Breast epithelium (tissue), 3 donors: ENCODE measurements around the gene DIS3L2.

Source experiments
- CTCF ChIP-seq, 3 donors: fragments of 450-650 bp; IDR thresholded peaks; one replicate each; pipeline ENCODE4 v1.5.1; 2016 to 2017; ENCODE audit warnings: antibody characterized with exemption in 3 of 3, mild to moderate bottlenecking in 3 of 3, moderate library complexity in 3 of 3
- POLR2A ChIP-seq: fragments of 450-650 bp; IDR thresholded peaks from one replicate; pipeline ENCODE4 v1.6.1; 2016; ENCODE audit warnings: antibody characterized with exemption, mild to moderate bottlenecking, moderate library complexity
- POLR2AphosphoS5 ChIP-seq, 3 donors: sonication (generic); formaldehyde crosslinking; IDR thresholded peaks; one replicate each; pipeline ENCODE4 v1.6.1; 2017; ENCODE audit warnings: antibody characterized with exemption in 3 of 3

GRCh38 chr2:232218778-232219495 is 257.4 kb downstream of the DIS3L2 start:
- no peak for TF ChIP-seq CTCF (IDR thresholded peaks at IDR 0.05)
- TF ChIP-seq POLR2A: no peak
- no peak for TF ChIP-seq POLR2AphosphoS5 (IDR thresholded peaks at IDR 0.05)
